Smooth muscle cell (in vitro differentiated cells): ENCODE measurements around the gene DPYSL4. TPM values are rescaled to one million over a fixed set of nuclear protein-coding genes. Genes with fewer than 3 reads are reported as not detected.

Experiments
- DNase-seq: peaks from one replicate; lab custom pipeline; 2025; ENCODE audit not compliant: unreplicated experiment; lab: John Stamatoyannopoulos, UW
- H2AFZ ChIP-seq: fragments of 200-600 bp; sonication (generic); 2 replicates; pipeline ENCODE4 v1.6.0; 2016; ENCODE audit warnings: antibody characterized with exemption, low read depth, mild to moderate bottlenecking
- H3F3A ChIP-seq: fragments of 200-600 bp; sonication (generic); 2 replicates; pipeline ENCODE4 v1.6.0; 2017; ENCODE audit warnings: antibody characterized with exemption, low read depth
- H3K27ac ChIP-seq: fragments of 200-600 bp; sonication (generic); 2 replicates; pipeline ENCODE4 v1.5.1; 2016; ENCODE audit warnings: low read depth, mild to moderate bottlenecking
- H3K27me3 ChIP-seq: fragments of 200-600 bp; sonication (generic); 2 replicates; pipeline ENCODE4 v1.6.1; 2016; ENCODE audit warnings: low read depth, mild to moderate bottlenecking
- H3K36me3 ChIP-seq: fragments of 200-600 bp; sonication (generic); 2 replicates; pipeline ENCODE4 v1.5.1; 2016; ENCODE audit warnings: low read depth
- H3K4me1 ChIP-seq: fragments of 200-600 bp; sonication (generic); 2 replicates; pipeline ENCODE4 v1.5.1; 2016; ENCODE audit warnings: low read depth
- H3K4me2 ChIP-seq: fragments of 200-600 bp; sonication (generic); 2 replicates; pipeline ENCODE4 v1.6.0; 2016; ENCODE audit warnings: mild to moderate bottlenecking
- H3K4me3 ChIP-seq: fragments of 200-600 bp; sonication (generic); 2 replicates; pipeline ENCODE4 v1.5.1; 2016; ENCODE audit warnings: mild to moderate bottlenecking
- H3K79me2 ChIP-seq: fragments of 200-600 bp; sonication (generic); 2 replicates; pipeline ENCODE4 v1.6.0; 2016; ENCODE audit warnings: low read depth, mild to moderate bottlenecking
- H3K9ac ChIP-seq: fragments of 200-600 bp; sonication (generic); 2 replicates; pipeline ENCODE4 v1.6.0; 2016; ENCODE audit warnings: low read depth
- H3K9me3 ChIP-seq: fragments of 200-600 bp; sonication (generic); replicated peaks from 2 replicates; pipeline ENCODE4 v1.5.1; 2016; ENCODE audit warnings: low read depth
- H4K20me1 ChIP-seq: fragments of 200-600 bp; sonication (generic); 2 replicates; pipeline ENCODE4 v1.6.0; 2016; ENCODE audit warnings: low read depth
- CTCF ChIP-seq: fragments of 200-600 bp; sonication (generic); IDR thresholded peaks from 2 replicates; pipeline ENCODE4 v1.5.1; 2017; ENCODE audit warnings: borderline replicate concordance, mild to moderate bottlenecking, antibody characterized with exemption; ENCODE audit not compliant: insufficient read depth, poor library complexity, severe bottlenecking
- WGBS: methylation state at CpG from one replicate; pipeline ENCODE4 v1.1.7; 2016; ENCODE audit warnings: low lambda C conversion rate; 5-methylcytosine and 5-hydroxymethylcytosine counted together
- polyA plus RNA-seq: library from polyadenylated mRNA; unstranded; fragments of >200 nt; fragmentation: Nextera tagmentation; extraction: Ambion mirVana; gene quantifications from 2 replicates; pipeline ENCODE4 v1.2.1, GENCODE V29; 2016
- total RNA-seq: library from RNA; depleted of rRNA; stranded (reverse); fragments of >200 nt; gene quantifications from 2 replicates; pipeline ENCODE4 v1.2.3, GENCODE V29; 2014

Gene DPYSL4
- total and polyA plus RNA-seq, 2 experiments from 2014 or later, result 6.0 to 7.4 TPM

DNA sequence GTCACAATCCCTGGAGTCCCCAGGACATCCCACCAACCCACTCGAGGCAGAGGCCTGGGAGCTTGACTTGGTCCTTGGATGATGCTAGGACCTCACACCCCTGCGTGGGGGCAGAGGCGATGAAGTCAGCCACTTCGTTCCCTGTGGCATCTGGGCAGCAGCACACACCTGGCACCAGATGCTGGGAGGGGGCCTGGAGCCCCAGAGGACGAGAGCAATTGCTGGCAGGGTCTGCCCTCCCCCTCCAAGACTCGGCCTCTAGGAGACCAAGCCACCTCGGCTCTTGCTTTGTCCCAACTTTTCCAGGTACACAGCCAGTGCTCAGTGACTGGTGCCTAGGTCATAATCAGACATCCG, 39.1 kb downstream of the DPYSL4 start:
- H3K27ac ChIP-seq, result no peak overlapping the region
- H3K4me2 ChIP-seq, result no peak overlapping the region
- no peaks in the 10 kb centered on the region for H4K20me1 ChIP-seq
- H3K9me3 ChIP-seq, result no peaks in the 10 kb centered on the region
- no peaks in the 10 kb centered on the region for H3F3A ChIP-seq
- 93% methylated on average over 8 of the region's 8 CpGs for WGBS
- H3K27me3 ChIP-seq, result no peaks in the 10 kb centered on the region
- H3K36me3 ChIP-seq, result no peaks in the 10 kb centered on the region
- no peak overlapping the region for H3K9ac ChIP-seq
- no peaks in the 10 kb centered on the region for H3K79me2 ChIP-seq
- no peaks in the 10 kb centered on the region for H3K4me1 ChIP-seq
- DNase-seq, result no peak
- H2AFZ ChIP-seq, result no peak overlapping the region
- TF ChIP-seq CTCF, result no peak
- H3K4me3 ChIP-seq, result no peak overlapping the region

DNA sequence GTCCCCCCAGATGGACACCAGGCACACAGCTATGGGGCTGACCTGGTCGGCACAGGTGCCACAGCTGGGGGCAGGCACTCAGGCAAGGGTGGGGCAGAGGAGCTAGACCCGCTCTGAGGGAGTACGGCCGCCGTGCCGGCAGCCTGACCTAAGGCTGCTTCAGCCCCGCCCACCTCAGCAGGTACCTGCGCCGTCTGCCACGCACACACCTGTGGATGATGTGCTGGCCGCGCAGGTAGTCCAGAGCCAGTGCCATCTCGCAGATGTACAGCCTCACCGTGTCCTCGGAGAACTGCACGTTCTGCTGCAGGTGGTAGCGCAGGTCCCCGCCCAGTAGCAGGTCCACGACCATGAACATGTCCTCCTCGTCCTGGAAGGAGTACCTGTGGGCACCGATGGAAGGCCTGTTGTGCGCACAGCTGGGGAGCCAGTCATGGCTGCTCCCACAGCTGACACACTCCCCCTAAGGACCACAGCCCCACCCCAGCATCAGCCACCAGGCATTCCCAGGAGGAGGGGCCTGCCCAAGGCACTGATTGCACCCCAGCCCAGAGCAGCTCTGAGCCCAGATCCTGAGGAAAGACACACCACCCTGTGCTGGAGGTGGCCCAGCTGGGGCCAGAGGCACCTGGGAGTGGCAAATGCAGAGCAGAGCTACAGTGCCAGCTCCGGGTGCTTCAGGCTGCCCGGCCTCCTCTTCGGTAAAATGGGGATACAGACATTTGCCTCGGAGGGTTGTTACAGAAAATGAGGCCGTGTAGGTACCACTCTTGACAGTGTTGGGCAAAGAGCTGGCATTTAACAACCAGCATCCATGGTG, 40.0 kb downstream of the DPYSL4 start:
- Histone ChIP-seq H4K20me1 (no peaks in the 10 kb centered on the region), H3K4me1 (no peaks in the 10 kb centered on the region), H3K9me3 (no peaks in the 10 kb centered on the region), H3K79me2 (no peaks in the 10 kb centered on the region), H2AFZ (no peak overlapping the region), H3K9ac (no peak overlapping the region), H3K27me3 (no peaks in the 10 kb centered on the region), H3K4me3 (no peak overlapping the region), H3K27ac (no peak overlapping the region), H3K36me3 (no peaks in the 10 kb centered on the region), H3K4me2 (no peak overlapping the region), H3F3A (no peaks in the 10 kb centered on the region)
- WGBS, result 95% methylated on average over 27 of the region's 27 CpGs
- no peak for TF ChIP-seq CTCF
- DNase-seq, result no peak

GRCh38 chr10:132227851-132228390, 41.2 kb downstream of the DPYSL4 start:
- H3K4me1 ChIP-seq, result no peaks in the 10 kb centered on the region
- no peaks in the 10 kb centered on the region for H3K9me3 ChIP-seq
- no peak overlapping the region for H3K27ac ChIP-seq
- H3K9ac ChIP-seq, result no peak overlapping the region
- no peak for DNase-seq
- H3K27me3 ChIP-seq, result no peaks in the 10 kb centered on the region
- H2AFZ ChIP-seq, result no peak overlapping the region
- no peak overlapping the region for H3K4me2 ChIP-seq
- no peaks in the 10 kb centered on the region for H4K20me1 ChIP-seq
- WGBS, result 96% methylated on average over 29 of the region's 29 CpGs
- no peaks in the 10 kb centered on the region for H3K36me3 ChIP-seq
- H3F3A ChIP-seq, result no peaks in the 10 kb centered on the region
- no peak for TF ChIP-seq CTCF
- no peak overlapping the region for H3K4me3 ChIP-seq
- no peaks in the 10 kb centered on the region for H3K79me2 ChIP-seq

- Histone ChIP-seq H3K4me1 (no peaks in the 10 kb centered on the region), H3K4me2 (no peak overlapping the region), H3K79me2 (no peaks in the 10 kb centered on the region), H4K20me1 (no peaks in the 10 kb centered on the region), H2AFZ (no peak overlapping the region), H3K4me3 (no peak overlapping the region), H3K9ac (no peak overlapping the region), H3K27ac (no peak overlapping the region), H3F3A (no peaks in the 10 kb centered on the region), H3K27me3 (no peaks in the 10 kb centered on the region), H3K36me3 (no peaks in the 10 kb centered on the region), H3K9me3 (no peaks in the 10 kb centered on the region)
- 93% methylated on average over 13 of the region's 14 CpGs for WGBS
- TF ChIP-seq CTCF, result no peak
- DNase-seq, result no peak
Observed at GRCh38 chr10:132228616-132229015, 41.9 kb downstream of the DPYSL4 start.
